Right atrium auricular region (tissue), 2 donors: ENCODE measurements around the gene NEUROG1. TPM values are rescaled to one million over a fixed set of nuclear protein-coding genes. Genes with fewer than 3 reads are reported as not detected.

Experiments used
- DNase-seq: peaks from one replicate; pipeline ENCODE4 v3.0.0-alpha.2; 2019; ENCODE audit warnings: low spot score
- H3K27ac ChIP-seq, 2 donors: fragments of 200-600 bp; sonication (generic); 1 replicate in 1 of 2; 2 replicates in 1 of 2; pipeline ENCODE4 v1.5.1; 2016 to 2019
- H3K27me3 ChIP-seq, 2 donors: fragments of 200-600 bp; sonication (generic); one replicate each; pipeline versions ENCODE4 v1.5.1 to v1.6.0; 2017 to 2019
- H3K36me3 ChIP-seq: fragments of 200-600 bp; sonication (generic); one replicate; pipeline ENCODE4 v1.5.1; 2016
- H3K4me1 ChIP-seq, 2 donors: fragments of 200-600 bp; sonication (generic); one replicate each; pipeline versions ENCODE4 v1.5.1 to v1.6.0; 2017 to 2019
- H3K4me3 ChIP-seq, 2 donors: fragments of 200-600 bp; sonication (generic); 1 replicate in 1 of 2; 2 replicates in 1 of 2; pipeline ENCODE4 v1.5.1; 2017 to 2019; ENCODE audit warnings: mild to moderate bottlenecking in 1 of 2, moderate library complexity in 1 of 2
- H3K9me3 ChIP-seq, 2 donors: fragments of 200-600 bp; sonication (generic); one replicate each; pipeline ENCODE4 v1.5.1; 2019
- total RNA-seq, 2 donors: library from RNA; depleted of rRNA; stranded (reverse); fragments of >200 nt; gene quantifications; one replicate each; pipeline ENCODE4 v1.1.0, GENCODE V29; 2016
- TF ChIP-seq, protein P1 (sequence below), 2 donors: fragments of 200-600 bp; sonication (generic); IDR thresholded peaks; one replicate each; pipeline ENCODE4 v1.5.1; 2019; ENCODE audit warnings: antibody characterized with exemption in 2 of 2

Gene NEUROG1
- total RNA-seq, 2 donors from 2014 or later: not detected

DNA sequence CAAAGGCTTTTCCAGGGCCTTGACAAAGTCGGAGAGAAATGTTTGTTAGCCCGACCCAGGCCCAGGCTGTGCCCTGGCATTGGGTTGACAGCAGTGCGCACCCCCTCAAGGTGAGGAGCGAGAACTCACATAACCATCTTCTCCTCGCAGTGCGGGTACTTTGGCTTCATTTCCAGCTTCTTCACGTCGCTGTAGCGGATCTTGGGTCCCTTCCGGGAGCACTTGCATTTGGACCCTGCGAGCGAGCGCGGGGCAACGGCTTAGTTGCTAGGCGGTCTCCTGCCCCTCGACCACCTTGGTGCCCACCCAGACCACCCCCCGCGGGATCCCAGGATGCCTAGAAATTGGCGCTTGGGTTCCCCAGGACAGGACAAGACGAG is 42.5 kb upstream of the NEUROG1 start:
- TF ChIP-seq, protein P1, sequence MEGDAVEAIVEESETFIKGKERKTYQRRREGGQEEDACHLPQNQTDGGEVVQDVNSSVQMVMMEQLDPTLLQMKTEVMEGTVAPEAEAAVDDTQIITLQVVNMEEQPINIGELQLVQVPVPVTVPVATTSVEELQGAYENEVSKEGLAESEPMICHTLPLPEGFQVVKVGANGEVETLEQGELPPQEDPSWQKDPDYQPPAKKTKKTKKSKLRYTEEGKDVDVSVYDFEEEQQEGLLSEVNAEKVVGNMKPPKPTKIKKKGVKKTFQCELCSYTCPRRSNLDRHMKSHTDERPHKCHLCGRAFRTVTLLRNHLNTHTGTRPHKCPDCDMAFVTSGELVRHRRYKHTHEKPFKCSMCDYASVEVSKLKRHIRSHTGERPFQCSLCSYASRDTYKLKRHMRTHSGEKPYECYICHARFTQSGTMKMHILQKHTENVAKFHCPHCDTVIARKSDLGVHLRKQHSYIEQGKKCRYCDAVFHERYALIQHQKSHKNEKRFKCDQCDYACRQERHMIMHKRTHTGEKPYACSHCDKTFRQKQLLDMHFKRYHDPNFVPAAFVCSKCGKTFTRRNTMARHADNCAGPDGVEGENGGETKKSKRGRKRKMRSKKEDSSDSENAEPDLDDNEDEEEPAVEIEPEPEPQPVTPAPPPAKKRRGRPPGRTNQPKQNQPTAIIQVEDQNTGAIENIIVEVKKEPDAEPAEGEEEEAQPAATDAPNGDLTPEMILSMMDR (IDR thresholded peaks at IDR 0.05): no peak
- Histone ChIP-seq H3K4me1 (no peaks in the 10 kb centered on the region), H3K27ac (no peak overlapping the region), H3K27me3 (peaks cover 3 to 9% of the 10 kb centered on the region in 2 donors), H3K36me3 (no peaks in the 10 kb centered on the region), H3K4me3 (peak overlapping the region in 1 of 2 donors; percentile 12), H3K9me3 (no peaks in the 10 kb centered on the region)
- DNase-seq: no peak

DNA sequence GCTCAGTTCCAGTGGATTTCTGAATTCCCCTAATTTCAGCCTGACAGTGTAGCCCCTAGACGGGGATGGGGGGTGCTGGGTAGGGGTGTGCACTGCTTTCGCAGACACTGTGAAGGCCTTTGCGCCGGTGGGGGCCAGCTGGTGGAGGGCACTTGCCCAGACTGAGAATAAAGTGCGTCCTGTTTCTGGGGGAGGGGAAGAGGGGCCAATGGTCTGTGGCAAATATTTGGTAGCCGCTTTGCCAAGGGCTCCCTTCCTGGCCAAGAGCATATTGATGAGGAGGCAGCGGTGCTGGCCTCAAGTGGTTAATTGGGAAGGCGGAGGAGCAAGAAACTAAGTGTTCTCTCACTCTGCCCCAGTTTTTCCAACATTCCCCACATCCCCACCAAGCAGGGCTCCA is 41.7 kb upstream of the NEUROG1 start:
- Histone ChIP-seq H3K27ac (no peak overlapping the region), H3K36me3 (no peaks in the 10 kb centered on the region), H3K4me3 (no peak overlapping the region), H3K9me3 (no peaks in the 10 kb centered on the region), H3K27me3 (peaks cover 3 to 9% of the 10 kb centered on the region in 2 donors), H3K4me1 (no peaks in the 10 kb centered on the region)
- TF ChIP-seq, protein P1 (IDR thresholded peaks at IDR 0.05): no peak
- no peak for DNase-seq

DNA sequence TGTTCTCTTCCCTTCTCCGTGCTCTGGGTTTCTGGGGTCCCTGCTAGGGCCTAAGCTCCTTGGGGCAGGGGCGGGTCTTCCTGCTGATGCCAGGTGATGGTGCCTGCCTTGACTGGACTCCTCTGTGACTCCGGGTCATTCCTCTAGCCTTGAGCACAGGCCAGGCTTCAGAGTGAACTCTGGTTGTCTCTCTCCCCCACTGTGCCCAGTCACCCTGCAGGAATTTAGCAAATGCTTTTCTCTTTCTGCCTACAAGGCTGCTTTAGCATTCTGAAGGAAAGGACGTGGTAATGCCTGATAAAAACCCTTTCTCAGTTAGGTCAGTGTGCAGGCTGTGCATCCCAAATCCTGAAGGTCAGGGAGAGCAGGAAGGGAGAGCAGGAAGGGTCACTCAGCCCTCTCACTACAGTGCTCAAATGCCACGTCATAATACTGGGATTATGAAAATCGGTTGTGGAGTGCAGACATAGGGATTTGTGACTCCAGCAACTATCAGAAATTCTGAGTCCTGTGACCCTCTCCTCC is 40.4 kb upstream of the NEUROG1 start:
- no peak for DNase-seq
- H3K36me3 ChIP-seq: no peaks in the 10 kb centered on the region
- TF ChIP-seq, protein P1 (IDR thresholded peaks at IDR 0.05): no peak
- no peaks in the 10 kb centered on the region for H3K4me1 ChIP-seq
- no peak overlapping the region for H3K27ac ChIP-seq
- H3K9me3 ChIP-seq: no peaks in the 10 kb centered on the region
- peaks cover 3 to 9% of the 10 kb centered on the region in 2 donors for H3K27me3 ChIP-seq
- no peak overlapping the region for H3K4me3 ChIP-seq

DNA sequence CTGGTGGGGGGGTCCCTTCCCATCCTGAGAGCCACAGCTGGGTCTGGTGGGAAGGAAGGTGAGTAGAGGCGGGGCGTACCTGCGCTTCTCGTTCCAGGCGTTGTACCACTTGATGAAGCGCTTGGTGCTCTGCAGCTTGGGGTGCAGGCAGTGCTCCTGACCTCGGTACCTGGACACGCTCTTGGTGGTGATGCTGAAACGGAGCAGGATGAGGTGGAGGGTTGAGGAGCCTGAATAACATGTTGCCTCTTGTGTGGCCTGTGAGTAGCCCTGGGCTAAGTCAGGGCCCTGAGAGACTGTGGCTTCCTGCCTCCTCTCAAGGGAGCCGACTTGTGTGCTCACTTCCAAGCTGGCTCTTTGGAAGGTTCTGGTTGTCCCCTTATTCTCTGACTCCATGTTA is 38.7 kb upstream of the NEUROG1 start:
- Histone ChIP-seq H3K4me1 (no peaks in the 10 kb centered on the region), H3K27ac (no peak overlapping the region), H3K9me3 (no peaks in the 10 kb centered on the region), H3K4me3 (no peak overlapping the region), H3K36me3 (no peaks in the 10 kb centered on the region), H3K27me3 (peaks cover 3 to 9% of the 10 kb centered on the region in 2 donors)
- TF ChIP-seq, protein P1 (IDR thresholded peaks at IDR 0.05): no peak
- DNase-seq: no peak

DNA sequence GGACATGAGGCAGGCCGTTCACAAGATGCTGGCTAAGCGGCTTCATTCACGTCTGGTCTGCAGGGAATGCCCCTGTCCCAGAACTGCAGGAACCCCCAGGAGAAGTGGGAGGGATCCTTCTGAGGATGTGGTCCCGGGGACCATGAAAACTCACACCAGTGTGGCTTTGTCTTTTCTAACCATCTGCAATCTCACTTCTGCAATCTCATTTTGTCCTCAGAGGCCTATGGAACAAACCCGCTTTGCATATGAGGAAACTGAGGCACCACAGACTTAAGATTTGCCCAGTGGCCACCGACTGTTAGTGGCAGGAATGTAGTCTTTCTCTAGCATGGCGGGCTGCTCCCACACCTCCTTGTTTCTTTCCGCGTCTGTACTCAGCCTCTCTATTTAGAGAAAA is 36.1 kb upstream of the NEUROG1 start:
- TF ChIP-seq, protein P1 (IDR thresholded peaks at IDR 0.05): no peak
- Histone ChIP-seq H3K36me3 (no peaks in the 10 kb centered on the region), H3K9me3 (no peaks in the 10 kb centered on the region), H3K27ac (no peak overlapping the region), H3K4me1 (no peaks in the 10 kb centered on the region), H3K27me3 (no peaks in the 10 kb centered on the region), H3K4me3 (no peak overlapping the region)
- no peak for DNase-seq

DNA sequence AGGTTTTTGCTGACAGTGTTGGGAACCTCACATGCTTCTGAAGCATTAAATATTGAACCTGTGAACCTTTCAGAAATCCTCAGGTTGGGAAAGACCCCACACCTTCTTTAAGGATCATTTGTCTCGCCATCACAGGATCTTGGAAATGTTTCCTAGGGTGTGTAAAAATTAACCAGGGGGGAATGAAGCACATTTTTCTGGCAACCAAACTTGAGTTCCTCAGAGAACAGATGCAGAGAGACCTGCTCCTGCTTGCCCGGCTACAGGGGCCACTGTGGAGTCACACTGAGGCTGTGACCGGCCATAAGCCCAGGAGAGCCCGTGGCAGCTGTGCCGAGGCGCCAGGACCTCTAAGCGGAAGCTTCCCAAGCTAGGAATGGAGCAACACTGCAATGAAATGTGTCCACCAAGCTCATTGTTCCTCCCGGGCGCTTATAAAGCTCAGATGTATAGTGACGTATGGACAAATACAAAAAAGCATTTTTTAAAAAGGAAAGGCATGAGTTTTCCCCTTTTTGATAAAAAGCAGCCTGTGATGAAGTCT is 35.4 kb upstream of the NEUROG1 start:
- Histone ChIP-seq H3K27ac (no peak overlapping the region), H3K4me3 (no peak overlapping the region), H3K36me3 (no peaks in the 10 kb centered on the region), H3K4me1 (no peaks in the 10 kb centered on the region), H3K27me3 (no peaks in the 10 kb centered on the region), H3K9me3 (no peaks in the 10 kb centered on the region)
- TF ChIP-seq, protein P1 (IDR thresholded peaks at IDR 0.05): no peak
- no peak for DNase-seq
